ENCODE data around the gene LCK.

- TF ChIP-seq CTCF (IDR thresholded peaks at IDR 0.05; ENCODE audit: extremely low read depth in 1 of 2, insufficient read depth in 1 of 2, low read depth in 1 of 2, low read length in 2 of 2) (no peak), EZH2 (IDR thresholded peaks at IDR 0.05; ENCODE audit: borderline replicate concordance, low read depth, low read length, severe bottlenecking) (no peak), MAX (IDR thresholded peaks at IDR 0.05; ENCODE audit: insufficient read depth, insufficient read length) (no peak), POLR2A (IDR thresholded peaks at IDR 0.05; ENCODE audit: low read depth, low read length) (no peak), JUN (IDR thresholded peaks at IDR 0.05; ENCODE audit: borderline replicate concordance, insufficient read depth, insufficient read length, low read depth) (no peak)
Observed at GRCh38 chr1:32329931-32330466, 78.9 kb downstream of the LCK start.
